Muscle layer of duodenum (tissue), 2 donors: Measurements from ENCODE around the gene NEU2.

Experiments
- H3K27ac ChIP-seq: one replicate; pipeline ENCODE4 v1.7.0; 2013; ENCODE audit warnings: mild to moderate bottlenecking, low read length
- H3K27me3 ChIP-seq: one replicate; pipeline ENCODE4 v1.7.0; 2013; ENCODE audit warnings: low read depth, mild to moderate bottlenecking, control low read depth, low read length
- H3K36me3 ChIP-seq, 2 donors: one replicate each; pipeline ENCODE4 v1.7.0; 2013; ENCODE audit warnings: low read length in 2 of 2, control low read depth in 1 of 2, mild to moderate bottlenecking in 1 of 2; ENCODE audit not compliant: insufficient read depth in 2 of 2, control insufficient read depth in 1 of 2
- H3K4me1 ChIP-seq, 2 donors: one replicate each; pipeline ENCODE4 v1.7.0; 2013; ENCODE audit warnings: low read length in 2 of 2, mild to moderate bottlenecking in 2 of 2, control low read depth in 1 of 2, moderate library complexity in 1 of 2; ENCODE audit not compliant: insufficient read depth in 2 of 2, control insufficient read depth in 1 of 2
- H3K4me3 ChIP-seq, 2 donors: one replicate each; pipeline ENCODE4 v1.7.0; 2013; ENCODE audit warnings: low read length in 2 of 2, low read depth in 1 of 2, mild to moderate bottlenecking in 1 of 2
- H3K9me3 ChIP-seq, 2 donors: one replicate each; pipeline ENCODE4 v1.7.0; 2013; ENCODE audit warnings: low read length in 2 of 2, control low read depth in 1 of 2, mild to moderate bottlenecking in 1 of 2; ENCODE audit not compliant: control insufficient read depth in 1 of 2
- donor health status: healthy.

The NEU2 gene

DNA sequence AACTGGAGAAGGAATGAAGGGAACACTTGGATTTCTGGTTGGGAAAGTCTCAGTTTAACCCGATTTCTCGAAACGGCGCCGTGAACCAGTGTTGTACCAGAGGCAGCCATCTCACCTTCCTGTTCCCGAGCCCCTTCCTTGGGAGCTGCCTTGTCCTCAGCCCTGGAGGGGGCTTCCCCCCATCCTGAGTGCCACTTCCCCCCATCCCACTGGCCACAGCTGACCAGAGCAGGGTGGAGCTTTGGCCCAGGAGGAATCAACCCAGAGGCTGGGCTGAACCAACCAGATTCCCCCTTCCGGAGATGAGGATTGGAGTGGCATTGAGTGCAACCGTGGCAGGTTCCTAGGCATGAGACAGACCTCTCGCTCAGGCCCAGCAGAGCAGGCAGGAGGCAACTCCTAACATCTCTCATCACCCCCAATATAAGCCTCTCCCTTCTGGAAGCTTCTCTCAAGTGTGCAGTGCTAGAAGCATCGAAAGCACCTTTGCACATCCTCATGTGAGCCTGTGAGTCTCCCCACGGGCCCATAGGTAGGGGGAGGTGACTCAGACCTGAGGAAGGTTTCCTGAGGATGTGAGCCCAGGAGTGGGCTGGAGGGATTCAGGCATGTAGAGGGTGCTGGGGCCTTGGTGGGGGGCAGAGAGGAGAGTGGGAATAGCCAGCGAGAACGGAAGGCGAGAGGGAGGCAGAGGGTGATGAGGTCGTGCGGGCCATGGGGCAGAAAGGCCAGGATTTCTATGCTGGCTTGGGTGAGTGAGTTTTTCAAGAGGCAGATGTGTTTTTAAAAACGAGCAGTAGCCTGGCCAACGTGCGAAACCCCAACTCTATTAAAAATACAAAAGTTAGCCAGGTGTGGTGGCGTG, 31.4 kb upstream of the NEU2 start:
- H3K27ac ChIP-seq = no peak overlapping the region
- H3K9me3 ChIP-seq = no peaks in the 10 kb centered on the region
- H3K4me1 ChIP-seq = no peaks in the 10 kb centered on the region
- H3K36me3 ChIP-seq = no peaks in the 10 kb centered on the region
- H3K4me3 ChIP-seq = no peak overlapping the region
- no peaks in the 10 kb centered on the region for H3K27me3 ChIP-seq

DNA sequence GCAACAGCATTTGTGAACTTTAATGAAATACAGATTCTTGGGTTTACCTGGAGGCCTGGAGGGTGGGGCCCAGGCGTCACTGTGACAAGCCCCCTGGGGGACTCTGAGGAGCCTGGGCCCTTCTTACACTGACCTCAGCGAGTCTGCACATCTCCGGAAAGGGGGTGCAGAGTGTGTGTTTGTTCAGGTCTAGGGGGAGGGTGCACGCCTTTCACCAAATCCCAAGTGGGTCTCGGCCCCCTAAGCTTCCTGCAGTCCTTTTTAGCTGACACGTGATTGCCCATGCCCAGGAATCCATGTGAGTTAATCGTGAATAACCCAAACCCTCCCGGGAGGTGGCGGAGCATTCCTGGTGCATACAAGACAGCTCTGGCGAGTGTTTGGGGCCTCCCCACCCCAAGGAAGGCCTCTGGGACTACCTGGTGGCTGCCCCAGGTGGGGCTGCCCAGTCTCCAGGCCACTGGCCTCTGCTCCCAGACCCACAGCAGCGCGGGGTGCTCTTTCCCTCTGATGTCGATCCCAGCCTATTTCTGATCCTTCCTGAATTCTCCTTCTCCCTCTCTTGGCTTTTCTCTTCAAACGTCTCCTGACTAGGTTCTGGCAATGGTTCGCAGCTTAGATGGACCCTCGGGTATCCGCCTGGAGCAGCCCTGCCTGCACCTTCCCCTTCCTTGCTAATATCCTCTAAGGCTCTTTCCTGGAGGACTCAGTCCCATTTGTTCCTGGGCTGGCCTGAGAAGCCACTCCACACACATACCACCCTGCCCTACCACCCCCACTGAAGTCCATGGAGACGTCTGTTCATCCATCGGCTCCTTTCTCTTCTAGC, 29.4 kb upstream of the NEU2 start:
- Histone ChIP-seq H3K36me3 (no peaks in the 10 kb centered on the region), H3K9me3 (no peaks in the 10 kb centered on the region), H3K27me3 (no peaks in the 10 kb centered on the region), H3K27ac (no peak overlapping the region), H3K4me1 (no peaks in the 10 kb centered on the region), H3K4me3 (no peak overlapping the region)

DNA sequence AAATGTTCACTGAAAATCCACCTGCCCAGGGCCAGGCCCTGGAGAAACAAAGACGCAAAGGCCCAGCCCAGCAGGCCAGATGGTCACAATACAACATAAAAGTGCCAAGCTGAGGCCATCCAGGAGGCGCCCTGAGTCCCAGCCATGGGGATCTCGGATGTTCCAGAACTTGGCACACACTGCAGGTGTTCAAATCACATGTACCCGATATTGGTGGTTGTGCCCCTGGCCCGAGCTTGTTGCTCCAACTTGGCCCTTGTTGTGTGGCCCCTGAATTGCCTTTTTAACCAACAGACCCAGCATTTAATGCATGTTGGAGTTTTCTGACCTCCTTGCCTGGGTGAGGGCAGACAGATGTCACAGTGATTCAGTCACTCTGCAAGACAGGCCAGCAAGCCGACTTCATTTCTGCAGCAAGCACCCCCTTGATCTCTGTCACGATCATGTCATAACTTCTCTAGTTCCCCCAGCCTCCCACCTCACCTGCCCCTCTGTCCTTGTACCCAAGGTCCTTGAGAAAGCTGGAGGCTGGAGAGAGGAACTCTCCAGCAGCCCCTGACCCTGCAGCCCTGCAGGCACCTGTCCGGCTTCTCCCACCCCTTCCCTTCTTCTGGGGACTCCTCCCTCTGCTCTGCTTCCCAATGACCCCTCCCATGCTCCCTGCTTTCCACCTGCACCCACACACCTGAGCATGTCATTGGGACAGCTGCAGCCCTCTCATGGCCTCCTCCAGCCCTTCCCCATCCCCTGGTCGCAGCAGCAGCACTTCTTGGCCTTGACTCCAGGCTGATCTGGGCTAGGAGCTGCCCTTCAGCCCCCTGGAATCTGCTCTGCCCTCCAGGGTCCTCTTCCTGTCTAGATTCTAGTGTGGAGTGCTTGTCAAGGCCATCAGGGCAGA, 28.6 kb upstream of the NEU2 start:
- H3K36me3 ChIP-seq = no peaks in the 10 kb centered on the region
- H3K27me3 ChIP-seq = no peaks in the 10 kb centered on the region
- H3K27ac ChIP-seq = no peak overlapping the region
- H3K4me3 ChIP-seq = no peak overlapping the region
- H3K9me3 ChIP-seq = no peaks in the 10 kb centered on the region
- no peaks in the 10 kb centered on the region for H3K4me1 ChIP-seq

DNA sequence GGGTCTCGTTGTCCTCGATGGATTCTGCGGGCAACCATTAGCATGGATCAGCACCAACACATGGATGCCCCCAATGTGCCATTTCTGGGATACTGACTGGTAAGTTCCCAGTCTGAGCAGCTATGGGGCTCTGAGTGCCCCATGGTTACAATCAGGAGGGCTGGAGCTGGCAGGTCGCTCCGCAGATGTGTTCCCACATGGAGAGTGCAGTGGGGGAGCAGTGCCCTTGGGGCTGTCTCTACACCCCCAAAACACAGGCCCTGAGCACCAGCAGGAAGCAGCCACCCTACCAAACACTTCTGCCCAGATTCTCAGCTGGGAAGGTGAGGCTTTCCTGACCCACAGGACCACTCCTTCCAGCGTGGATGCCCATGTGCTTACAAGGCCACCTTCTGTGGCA, 27.4 kb upstream of the NEU2 start:
- Histone ChIP-seq H3K36me3 (no peaks in the 10 kb centered on the region), H3K9me3 (no peaks in the 10 kb centered on the region), H3K4me3 (no peak overlapping the region), H3K27ac (no peak overlapping the region), H3K27me3 (no peaks in the 10 kb centered on the region), H3K4me1 (no peaks in the 10 kb centered on the region)

DNA sequence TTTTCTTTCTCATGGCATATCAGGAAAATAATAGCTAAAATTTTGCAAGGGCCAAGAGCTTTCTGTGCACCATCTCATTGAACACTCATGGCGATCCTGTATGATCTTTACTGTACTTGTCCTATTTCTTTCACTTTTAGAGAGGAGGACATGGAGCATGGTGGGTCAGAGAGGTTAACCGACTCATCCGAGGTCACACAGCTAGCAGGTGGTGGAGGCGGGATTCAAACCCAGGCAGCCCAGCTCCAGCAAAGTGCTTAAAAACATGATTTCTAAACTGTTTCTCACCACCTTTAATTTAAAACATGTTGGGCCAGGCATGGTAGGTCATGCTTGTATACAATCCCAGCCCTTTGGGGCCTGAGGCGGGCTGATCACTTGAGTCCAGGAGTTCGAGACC, 25.8 kb upstream of the NEU2 start:
- H3K27ac ChIP-seq = no peak overlapping the region
- H3K9me3 ChIP-seq = no peaks in the 10 kb centered on the region
- H3K4me1 ChIP-seq = no peaks in the 10 kb centered on the region
- no peaks in the 10 kb centered on the region for H3K36me3 ChIP-seq
- no peak overlapping the region for H3K4me3 ChIP-seq
- no peaks in the 10 kb centered on the region for H3K27me3 ChIP-seq

DNA sequence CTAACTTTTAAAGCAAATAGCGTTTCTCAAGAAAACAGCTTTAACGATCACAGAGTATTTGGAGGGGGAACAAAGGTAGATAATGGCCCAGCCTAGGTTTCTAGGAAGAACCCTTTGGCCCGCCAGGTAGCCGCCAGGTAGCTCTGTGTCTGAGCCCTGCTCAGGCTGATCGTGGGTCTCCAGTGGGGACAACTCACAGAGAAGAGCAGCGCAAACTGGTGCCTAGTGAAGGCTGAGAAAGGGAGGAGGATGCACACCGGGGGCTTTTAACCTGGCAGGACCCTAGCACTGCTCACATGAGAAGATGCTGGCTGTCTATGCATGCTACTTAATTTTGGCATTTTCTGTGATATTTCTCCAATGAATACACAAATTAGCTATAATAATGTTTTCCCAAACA, 25.2 kb upstream of the NEU2 start:
- Histone ChIP-seq H3K4me1 (no peaks in the 10 kb centered on the region), H3K9me3 (no peaks in the 10 kb centered on the region), H3K27me3 (no peaks in the 10 kb centered on the region), H3K27ac (no peak overlapping the region), H3K36me3 (no peaks in the 10 kb centered on the region), H3K4me3 (no peak overlapping the region)

DNA sequence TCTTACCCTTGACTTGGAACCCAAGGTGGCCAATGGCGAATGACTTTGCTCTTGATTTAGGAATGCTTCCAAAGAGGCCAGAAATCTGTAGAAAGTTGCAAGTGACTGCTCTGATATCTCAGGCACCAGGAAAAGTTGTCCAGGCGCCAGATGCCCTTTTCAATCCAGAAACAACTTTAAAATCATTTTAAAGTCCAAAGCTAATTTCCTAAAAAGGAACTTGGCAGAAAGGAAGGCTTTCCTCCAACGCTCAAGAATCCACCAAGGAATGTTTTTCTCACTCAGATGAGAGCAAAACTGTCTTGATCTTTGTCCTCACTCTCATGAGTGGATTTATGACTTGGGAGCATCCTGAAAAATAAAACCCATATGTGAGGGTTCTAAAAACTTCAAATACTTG, 24.7 kb upstream of the NEU2 start:
- no peaks in the 10 kb centered on the region for H3K9me3 ChIP-seq
- H3K4me3 ChIP-seq = no peak overlapping the region
- H3K36me3 ChIP-seq = no peaks in the 10 kb centered on the region
- no peaks in the 10 kb centered on the region for H3K4me1 ChIP-seq
- H3K27me3 ChIP-seq = no peaks in the 10 kb centered on the region
- no peak overlapping the region for H3K27ac ChIP-seq

DNA sequence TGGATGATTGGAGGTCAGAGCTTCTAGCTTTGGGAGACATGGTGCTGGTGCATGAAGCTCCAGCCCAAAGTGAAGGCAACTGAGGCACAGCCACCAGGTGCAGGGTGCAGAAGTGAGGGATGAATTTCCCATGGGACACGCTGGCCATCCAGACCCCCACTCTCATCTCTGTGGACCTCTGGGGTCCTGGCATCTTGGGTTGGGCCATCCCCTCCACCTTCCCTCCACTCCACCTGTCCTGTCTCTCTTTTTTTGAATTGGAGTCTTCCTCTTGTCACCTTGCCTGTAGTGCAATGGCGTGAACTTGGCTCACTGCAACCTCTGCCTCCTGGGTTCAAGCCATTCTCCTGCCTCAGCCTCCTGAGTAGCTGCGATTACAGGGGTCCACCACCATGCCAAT, 22.8 kb upstream of the NEU2 start:
- no peaks in the 10 kb centered on the region for H3K9me3 ChIP-seq
- no peak overlapping the region for H3K27ac ChIP-seq
- no peaks in the 10 kb centered on the region for H3K27me3 ChIP-seq
- no peaks in the 10 kb centered on the region for H3K4me1 ChIP-seq
- no peak overlapping the region for H3K4me3 ChIP-seq
- no peaks in the 10 kb centered on the region for H3K36me3 ChIP-seq

DNA sequence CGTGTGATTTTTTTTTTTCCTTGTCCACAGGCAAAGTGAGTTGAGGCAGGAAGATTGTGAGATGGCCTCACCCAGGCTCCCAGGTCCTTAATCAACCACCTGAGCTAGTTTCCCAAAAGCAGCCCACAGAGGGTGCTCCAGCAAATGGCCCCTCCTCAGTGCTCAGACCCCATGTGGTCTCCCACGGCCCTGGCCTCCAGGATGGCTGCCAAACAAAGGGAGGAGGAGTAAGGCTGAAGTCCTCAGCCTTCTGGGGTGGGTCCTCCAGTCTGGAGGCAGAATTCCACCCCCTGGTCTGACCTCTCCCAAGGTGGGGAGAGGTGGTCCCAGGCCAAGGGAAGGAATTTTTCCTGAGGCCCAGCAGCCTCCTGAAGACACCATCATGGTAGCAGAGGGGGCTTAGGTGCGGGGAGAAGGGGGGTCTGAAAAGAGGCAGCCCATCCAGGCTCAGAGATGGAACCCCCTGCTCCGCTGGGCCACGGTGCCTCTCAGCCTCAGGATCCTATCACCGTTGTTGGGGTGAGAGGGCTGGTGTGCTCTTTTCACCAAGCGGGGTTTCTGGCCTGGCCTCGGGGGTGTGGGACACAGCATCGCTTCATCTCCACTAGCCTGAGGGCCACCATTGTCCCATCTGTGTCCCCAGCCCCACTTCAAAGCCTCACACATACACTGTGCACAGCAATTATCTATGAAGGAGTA, 21.8 kb upstream of the NEU2 start:
- no peaks in the 10 kb centered on the region for H3K27me3 ChIP-seq
- no peaks in the 10 kb centered on the region for H3K36me3 ChIP-seq
- no peak overlapping the region for H3K27ac ChIP-seq
- H3K4me3 ChIP-seq = no peak overlapping the region
- H3K9me3 ChIP-seq = no peaks in the 10 kb centered on the region
- no peaks in the 10 kb centered on the region for H3K4me1 ChIP-seq

DNA sequence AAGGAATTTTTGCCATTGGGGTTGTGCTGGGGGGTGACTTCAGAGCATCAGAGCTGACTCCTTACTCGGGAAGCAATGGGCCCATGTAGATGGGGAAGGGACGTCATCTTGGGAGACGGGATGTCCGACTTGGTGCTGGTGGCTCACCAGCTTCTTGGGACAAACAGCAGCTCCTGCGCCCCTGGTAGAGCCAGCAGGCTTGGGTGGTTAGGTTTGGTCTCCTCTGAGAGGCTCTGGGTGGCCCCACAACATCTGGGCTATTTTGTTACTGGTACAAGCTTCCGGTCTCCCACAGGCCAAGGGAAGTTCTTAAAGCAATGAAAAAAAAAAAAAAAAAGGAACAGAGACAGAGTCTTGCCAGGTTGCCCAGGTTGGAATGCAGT, 21.2 kb upstream of the NEU2 start:
- Histone ChIP-seq H3K27me3 (no peaks in the 10 kb centered on the region), H3K4me1 (no peaks in the 10 kb centered on the region), H3K36me3 (no peaks in the 10 kb centered on the region), H3K9me3 (no peaks in the 10 kb centered on the region), H3K4me3 (peak overlapping the region in 1 of 2 donors; percentile 47), H3K27ac (peak overlapping the region; percentile 71)
